ENCODE measurements around the gene GOLGA6A. TPM values are rescaled to one million over a fixed set of nuclear protein-coding genes. Genes with fewer than 3 reads are reported as not detected.
"Not testable (repeated sequence)": the region's sequence is repeated elsewhere in the genome, so short reads cannot be mapped to it uniquely, and the experiment has no call there.

GOLGA6A gene
- total and polyA plus RNA-seq, 2 of the 13 experiments (the other 11 are each of a cell fraction or from before 2014, with no cell fraction given) = 0.04 to 0.22 TPM

DNA sequence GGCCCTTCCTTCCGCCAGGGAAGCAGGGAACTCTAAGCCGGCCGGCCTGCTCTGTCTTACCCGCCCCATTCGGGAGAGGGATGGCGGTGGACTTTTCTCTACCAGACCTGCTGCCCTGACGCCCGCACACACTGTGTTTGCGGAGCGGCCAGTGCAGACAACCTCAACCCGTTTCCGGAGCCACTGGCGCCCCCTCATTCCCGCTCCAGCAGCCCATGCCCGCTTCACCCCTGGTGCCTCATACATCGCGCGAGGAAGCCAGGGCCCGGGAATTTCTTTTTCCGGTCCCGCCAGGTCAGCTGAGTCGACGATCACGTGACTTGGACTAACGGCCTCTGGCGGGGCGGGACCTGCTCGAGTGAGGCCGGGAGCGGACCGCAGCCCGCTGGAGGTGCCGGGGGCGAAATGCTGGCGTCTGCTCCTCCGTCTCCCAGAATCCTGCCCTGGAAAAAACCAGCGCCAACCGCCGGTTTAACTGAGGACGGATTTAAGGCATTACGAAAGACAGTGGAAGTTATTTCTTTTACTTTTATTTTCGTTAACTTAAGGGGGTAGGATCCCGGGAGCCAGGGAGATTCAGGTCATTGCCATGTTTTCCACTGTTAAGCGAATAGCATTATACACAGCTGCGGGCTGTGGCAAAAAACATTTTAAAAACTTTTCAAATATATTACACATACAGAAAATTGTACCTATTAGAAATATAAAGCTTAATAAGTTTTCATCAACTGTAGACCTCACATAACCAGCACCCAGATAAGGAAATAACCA, 17.8 kb upstream of the GOLGA6A start (continued):
- TF ChIP-seq ZFY (CRISPR knock-in tag; IDR thresholded peaks at IDR 0.05) (peak; percentile 60), SAP130 (CRISPR knock-in tag; IDR thresholded peaks at IDR 0.05; ENCODE audit: low read depth) (peak; percentile 76), PHF8 (CRISPR knock-in tag; IDR thresholded peaks at IDR 0.05) (peak; percentile 55; the same call in 1 of the 2 replicates), BRD4 (CRISPR knock-in tag; IDR thresholded peaks at IDR 0.05) (peak; percentile 30; the same call in 1 of the 2 replicates), HDAC1 (CRISPR knock-in tag; IDR thresholded peaks at IDR 0.05) (peak; percentile 50; the same call in 1 of the 2 replicates), HIVEP1 (CRISPR knock-in tag; IDR thresholded peaks at IDR 0.05) (0 out of 2 replicates have a peak, but pooled peaks have one; percentile 25), SALL1 (CRISPR knock-in tag; IDR thresholded peaks at IDR 0.05) (peak; percentile 54), ELF1 (CRISPR knock-in tag; IDR thresholded peaks at IDR 0.05) (peak; percentile 78), FOXK1 (CRISPR knock-in tag; IDR thresholded peaks at IDR 0.05; ENCODE audit: borderline replicate concordance, low read depth) (peak; percentile 42; the same call in 1 of the 2 replicates), GABPB1 (CRISPR knock-in tag; IDR thresholded peaks at IDR 0.05) (peak; percentile 90), SP1 (CRISPR knock-in tag; IDR thresholded peaks at IDR 0.05) (0 out of 2 replicates have a peak, but pooled peaks have one; percentile 22), RNF2 (conservative IDR thresholded peaks at IDR 0.05; ENCODE audit: low read depth) (peak; percentile 49; the same call in 1 of the 2 replicates), ZNF343 (CRISPR knock-in tag; IDR thresholded peaks at IDR 0.05) (0 out of 2 replicates have a peak, but pooled peaks have one; percentile 28), POGZ (CRISPR knock-in tag; IDR thresholded peaks at IDR 0.05) (peak; percentile 31; the same call in 1 of the 2 replicates), TFDP2 (CRISPR knock-in tag; IDR thresholded peaks at IDR 0.05) (peak; percentile 86), MED1 (CRISPR knock-in tag; IDR thresholded peaks at IDR 0.05) (peak; percentile 39), CHD2 (IDR thresholded peaks at IDR 0.05; ENCODE audit: low read depth, low read length) (peak; percentile 72; the same call in 1 of the 2 replicates), TFDP1 (CRISPR knock-in tag; IDR thresholded peaks at IDR 0.05; ENCODE audit: borderline replicate concordance) (peak; percentile 83), ZGPAT (CRISPR knock-in tag; IDR thresholded peaks at IDR 0.05) (peak; percentile 36; the same call in 1 of the 2 replicates), GATAD1 (CRISPR knock-in tag; IDR thresholded peaks at IDR 0.05) (peak; percentile 87), CBX1 (IDR thresholded peaks at IDR 0.05; ENCODE audit: low read depth) (peak; percentile 38), TEAD3 (CRISPR knock-in tag; optimal IDR thresholded peaks at IDR 0.05; ENCODE audit: borderline replicate concordance) (peak; percentile 46), NR2F6 (CRISPR knock-in tag; IDR thresholded peaks at IDR 0.05) (0 out of 2 replicates have a peak, but pooled peaks have one; percentile 17), POLR2G (IDR thresholded peaks at IDR 0.05; ENCODE audit: low read depth, low read length) (0 out of 2 replicates have a peak, but pooled peaks have one; percentile 40), PHF20 (CRISPR knock-in tag; IDR thresholded peaks at IDR 0.05) (peak; percentile 89), KMT2B (CRISPR knock-in tag; IDR thresholded peaks at IDR 0.05) (0 out of 2 replicates have a peak, but pooled peaks have one; percentile 25), KAT8 (CRISPR knock-in tag; IDR thresholded peaks at IDR 0.05) (peak; percentile 94)
- not testable (repeated sequence) for TF ChIP-seq SP1, NR2F6 (IDR thresholded peaks at IDR 0.05)
- TF ChIP-seq, protein P1, sequence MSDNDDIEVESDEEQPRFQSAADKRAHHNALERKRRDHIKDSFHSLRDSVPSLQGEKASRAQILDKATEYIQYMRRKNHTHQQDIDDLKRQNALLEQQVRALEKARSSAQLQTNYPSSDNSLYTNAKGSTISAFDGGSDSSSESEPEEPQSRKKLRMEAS (IDR thresholded peaks at IDR 0.05) = peak; percentile 76

Data from HepG2 (cell line).